ENCODE measurements around the gene MAGI3.
"Not testable (repeated sequence)": the region's sequence is repeated elsewhere in the genome, so short reads cannot be mapped to it uniquely, and the experiment has no call there.

Gene MAGI3

GRCh38 chr1:113717506-113717905 is 327.2 kb downstream of the MAGI3 start:
- DNase-seq, result not testable (repeated sequence)

DNA sequence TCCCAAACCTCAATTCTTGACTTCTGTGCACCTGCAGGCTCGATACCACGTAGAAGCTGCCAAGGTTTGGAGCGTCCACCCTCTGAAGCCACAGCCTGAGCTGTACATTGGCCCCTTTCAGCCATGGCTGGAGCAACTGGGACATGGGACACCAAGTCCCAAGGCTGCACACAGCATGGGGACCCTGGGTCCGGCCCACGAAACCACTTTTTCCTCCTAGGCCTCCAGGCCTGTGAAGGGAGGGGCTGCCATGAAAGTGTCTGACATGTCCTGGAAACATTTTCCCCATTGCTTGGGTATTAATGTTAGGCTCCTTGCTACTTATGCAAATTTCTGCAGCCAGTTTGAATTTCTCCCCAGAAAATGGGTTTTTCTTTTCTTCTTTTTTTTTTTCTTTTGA is 328.3 kb downstream of the MAGI3 start:
- not testable (repeated sequence) for DNase-seq

DNA sequence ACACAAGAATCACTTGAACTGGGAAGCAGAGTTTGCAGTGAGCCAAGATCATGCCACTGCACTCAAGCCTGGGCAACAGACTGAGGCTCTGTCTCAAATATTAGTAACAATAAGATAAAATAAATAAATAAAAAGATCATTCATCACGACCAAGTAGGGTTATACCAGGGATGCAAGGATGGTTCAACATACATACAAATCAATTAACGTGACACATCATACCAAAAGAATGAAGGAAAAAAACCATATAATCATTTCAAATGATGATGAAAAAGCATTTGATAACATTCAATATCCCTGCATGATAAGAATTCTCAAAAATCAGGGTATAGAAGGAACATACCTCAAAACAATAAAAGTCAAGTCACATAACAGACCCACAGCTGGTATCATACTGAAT is 330.7 kb downstream of the MAGI3 start:
- DNase-seq, result no peak

GRCh38 chr1:113732802-113733201 is 342.5 kb downstream of the MAGI3 start:
- DNase-seq, result no peak

DNA sequence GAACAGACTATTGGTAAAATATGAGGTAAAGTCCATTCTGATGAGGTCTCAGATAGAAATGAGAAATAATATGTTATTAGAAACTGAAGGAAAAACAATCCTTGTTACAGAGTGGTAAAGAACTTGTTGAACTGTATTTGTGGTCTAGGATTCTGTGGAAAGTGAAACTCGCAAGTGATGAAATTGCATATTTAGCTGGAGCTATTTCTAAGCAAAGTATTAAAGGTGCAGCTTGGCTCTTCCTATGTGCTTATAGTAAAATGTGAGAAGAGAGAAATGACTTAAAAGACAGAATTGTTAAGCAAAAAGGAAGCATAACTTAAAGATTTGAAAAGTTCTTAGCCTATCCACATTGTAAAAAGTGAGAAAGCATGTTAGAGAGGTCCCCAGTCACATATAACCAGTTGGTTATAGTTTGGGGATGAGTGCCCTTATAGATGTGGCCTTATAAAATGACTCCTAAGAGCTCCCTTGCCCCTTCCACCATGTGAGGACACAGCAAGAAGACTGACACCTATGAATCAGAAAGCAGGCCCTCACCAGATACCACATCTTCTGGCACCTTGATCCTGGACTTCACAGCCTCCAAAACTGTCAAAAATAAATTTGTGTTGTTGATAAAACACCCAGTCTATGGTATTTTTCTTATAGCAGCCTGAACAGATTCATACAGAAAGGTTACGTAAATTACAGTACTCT is 344.2 kb downstream of the MAGI3 start:
- DNase-seq, result no peak

All from GOT3 (cell line).